GM23338 (cell line): Measurements from ENCODE around the gene TXNRD1.

Source experiments
- CREB1 ChIP-seq: fragments of 250-450 bp; sonication (Bioruptor Pico); IDR thresholded peaks from 2 replicates; pipeline ENCODE4 v1.5.0; 2020; ENCODE audit warnings: low read depth, mild to moderate bottlenecking, moderate library complexity
- EZH2 ChIP-seq: fragments of 200-600 bp; sonication (generic); IDR thresholded peaks from one replicate; pipeline ENCODE4 v1.8.0; 2017; ENCODE audit warnings: antibody characterized with exemption, mild to moderate bottlenecking, low read depth; ENCODE audit not compliant: unreplicated experiment
- EZH2phosphoT487 ChIP-seq: fragments of 200-600 bp; sonication (generic); IDR thresholded peaks from one replicate; pipeline ENCODE4 v1.8.1; 2018; ENCODE audit warnings: antibody characterized with exemption; ENCODE audit not compliant: unreplicated experiment
- TF ChIP-seq, protein P1 (sequence below), 2 experiments: fragments of 200-600 bp in 1 of 2; sonication (generic) in 1 of 2; conservative IDR thresholded peaks; 2 replicates each; pipeline versions ENCODE4 v1.5.1 to v1.6.1; 2016 to 2017; ENCODE audit warnings: antibody characterized with exemption in 2 of 2, low read depth in 2 of 2, mild to moderate bottlenecking in 2 of 2, moderate library complexity in 1 of 2
- TF ChIP-seq, protein P2 (sequence below): IDR thresholded peaks from one replicate; pipeline ENCODE4 v1.6.1; 2018; ENCODE audit warnings: antibody characterized with exemption; ENCODE audit not compliant: unreplicated experiment
- TF ChIP-seq, protein P3 (sequence below): IDR thresholded peaks from 2 replicates; pipeline ENCODE4 v1.6.1; 2016; ENCODE audit warnings: antibody characterized with exemption

DNA sequence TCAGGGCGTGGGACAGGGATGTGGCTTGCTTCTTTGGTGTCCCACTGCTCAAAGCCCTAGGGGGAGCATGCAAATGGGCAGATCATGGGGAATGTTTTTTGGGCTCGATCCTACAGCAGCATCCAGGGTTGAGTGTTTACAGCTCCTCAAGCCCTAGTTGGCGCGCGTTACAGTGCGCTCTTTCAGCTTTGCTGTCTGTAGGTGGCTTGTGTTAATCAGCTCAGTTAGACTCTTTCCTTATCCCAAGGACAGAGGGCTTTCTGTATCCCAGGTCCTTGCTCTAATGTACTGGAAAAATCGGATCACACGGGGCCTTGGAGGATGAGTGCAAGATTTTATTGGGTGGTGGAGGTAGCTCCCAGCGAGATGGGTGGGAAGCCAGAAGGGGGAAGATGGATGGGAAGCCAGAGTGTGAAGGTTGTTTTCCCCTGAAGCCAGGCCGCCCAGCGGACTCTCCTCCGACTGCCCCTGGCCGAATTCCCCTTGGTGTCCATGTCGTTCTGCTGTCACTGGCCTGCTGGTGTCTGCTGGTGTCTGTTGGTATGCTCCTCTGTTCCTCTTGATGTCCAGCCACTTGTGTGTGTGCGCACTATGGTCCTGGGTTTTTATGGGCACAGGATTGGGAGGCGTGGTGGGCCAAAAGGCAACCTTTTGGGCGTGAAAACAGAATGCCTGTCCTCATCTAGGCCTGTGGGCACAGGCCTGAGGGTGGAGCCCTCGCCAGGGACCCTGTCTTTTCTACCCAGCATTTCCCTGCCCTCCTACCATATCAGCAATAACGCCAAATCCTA is 10.7 kb upstream of the TXNRD1 start:
- TF ChIP-seq, protein P1, sequence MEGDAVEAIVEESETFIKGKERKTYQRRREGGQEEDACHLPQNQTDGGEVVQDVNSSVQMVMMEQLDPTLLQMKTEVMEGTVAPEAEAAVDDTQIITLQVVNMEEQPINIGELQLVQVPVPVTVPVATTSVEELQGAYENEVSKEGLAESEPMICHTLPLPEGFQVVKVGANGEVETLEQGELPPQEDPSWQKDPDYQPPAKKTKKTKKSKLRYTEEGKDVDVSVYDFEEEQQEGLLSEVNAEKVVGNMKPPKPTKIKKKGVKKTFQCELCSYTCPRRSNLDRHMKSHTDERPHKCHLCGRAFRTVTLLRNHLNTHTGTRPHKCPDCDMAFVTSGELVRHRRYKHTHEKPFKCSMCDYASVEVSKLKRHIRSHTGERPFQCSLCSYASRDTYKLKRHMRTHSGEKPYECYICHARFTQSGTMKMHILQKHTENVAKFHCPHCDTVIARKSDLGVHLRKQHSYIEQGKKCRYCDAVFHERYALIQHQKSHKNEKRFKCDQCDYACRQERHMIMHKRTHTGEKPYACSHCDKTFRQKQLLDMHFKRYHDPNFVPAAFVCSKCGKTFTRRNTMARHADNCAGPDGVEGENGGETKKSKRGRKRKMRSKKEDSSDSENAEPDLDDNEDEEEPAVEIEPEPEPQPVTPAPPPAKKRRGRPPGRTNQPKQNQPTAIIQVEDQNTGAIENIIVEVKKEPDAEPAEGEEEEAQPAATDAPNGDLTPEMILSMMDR (conservative IDR thresholded peaks at IDR 0.05; ENCODE audit: low read depth in 2 of 2), result no peak
- TF ChIP-seq EZH2phosphoT487, result no peak
- no peak for TF ChIP-seq EZH2
- TF ChIP-seq, protein P2, sequence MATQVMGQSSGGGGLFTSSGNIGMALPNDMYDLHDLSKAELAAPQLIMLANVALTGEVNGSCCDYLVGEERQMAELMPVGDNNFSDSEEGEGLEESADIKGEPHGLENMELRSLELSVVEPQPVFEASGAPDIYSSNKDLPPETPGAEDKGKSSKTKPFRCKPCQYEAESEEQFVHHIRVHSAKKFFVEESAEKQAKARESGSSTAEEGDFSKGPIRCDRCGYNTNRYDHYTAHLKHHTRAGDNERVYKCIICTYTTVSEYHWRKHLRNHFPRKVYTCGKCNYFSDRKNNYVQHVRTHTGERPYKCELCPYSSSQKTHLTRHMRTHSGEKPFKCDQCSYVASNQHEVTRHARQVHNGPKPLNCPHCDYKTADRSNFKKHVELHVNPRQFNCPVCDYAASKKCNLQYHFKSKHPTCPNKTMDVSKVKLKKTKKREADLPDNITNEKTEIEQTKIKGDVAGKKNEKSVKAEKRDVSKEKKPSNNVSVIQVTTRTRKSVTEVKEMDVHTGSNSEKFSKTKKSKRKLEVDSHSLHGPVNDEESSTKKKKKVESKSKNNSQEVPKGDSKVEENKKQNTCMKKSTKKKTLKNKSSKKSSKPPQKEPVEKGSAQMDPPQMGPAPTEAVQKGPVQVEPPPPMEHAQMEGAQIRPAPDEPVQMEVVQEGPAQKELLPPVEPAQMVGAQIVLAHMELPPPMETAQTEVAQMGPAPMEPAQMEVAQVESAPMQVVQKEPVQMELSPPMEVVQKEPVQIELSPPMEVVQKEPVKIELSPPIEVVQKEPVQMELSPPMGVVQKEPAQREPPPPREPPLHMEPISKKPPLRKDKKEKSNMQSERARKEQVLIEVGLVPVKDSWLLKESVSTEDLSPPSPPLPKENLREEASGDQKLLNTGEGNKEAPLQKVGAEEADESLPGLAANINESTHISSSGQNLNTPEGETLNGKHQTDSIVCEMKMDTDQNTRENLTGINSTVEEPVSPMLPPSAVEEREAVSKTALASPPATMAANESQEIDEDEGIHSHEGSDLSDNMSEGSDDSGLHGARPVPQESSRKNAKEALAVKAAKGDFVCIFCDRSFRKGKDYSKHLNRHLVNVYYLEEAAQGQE, result no peak
- TF ChIP-seq, protein P3, sequence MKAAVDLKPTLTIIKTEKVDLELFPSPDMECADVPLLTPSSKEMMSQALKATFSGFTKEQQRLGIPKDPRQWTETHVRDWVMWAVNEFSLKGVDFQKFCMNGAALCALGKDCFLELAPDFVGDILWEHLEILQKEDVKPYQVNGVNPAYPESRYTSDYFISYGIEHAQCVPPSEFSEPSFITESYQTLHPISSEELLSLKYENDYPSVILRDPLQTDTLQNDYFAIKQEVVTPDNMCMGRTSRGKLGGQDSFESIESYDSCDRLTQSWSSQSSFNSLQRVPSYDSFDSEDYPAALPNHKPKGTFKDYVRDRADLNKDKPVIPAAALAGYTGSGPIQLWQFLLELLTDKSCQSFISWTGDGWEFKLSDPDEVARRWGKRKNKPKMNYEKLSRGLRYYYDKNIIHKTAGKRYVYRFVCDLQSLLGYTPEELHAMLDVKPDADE, result no peak
- no peak for TF ChIP-seq CREB1
